ENCODE measurements around the gene CD247.

CD247 gene

GRCh38 chr1:167489571-167490340 is 28.6 kb downstream of the CD247 start:
- Mint-ChIP-seq H3K4me3 (peak overlapping the region; percentile 83 to 87), H3K4me1 (peaks cover 99% of the 10 kb centered on the region)
- ATAC-seq = peak; percentile 75

GRCh38 chr1:167488786-167489185 is 29.5 kb downstream of the CD247 start:
- ATAC-seq (no peak), DNase-seq (no peak)
- Mint-ChIP-seq H3K27me3 (no peaks in the 10 kb centered on the region), H3K4me1 (peaks cover 99% of the 10 kb centered on the region), H3K27ac (peak overlapping the region; percentile 90 to 95), H3K4me3 (peak overlapping the region; percentile 61 to 76), H3K9me3 (no peaks in the 10 kb centered on the region)

More at GRCh38 chr1:167489571-167490340, 28.6 kb downstream of the CD247 start:
- peak; percentile 71 to 87 for DNase-seq
- Mint-ChIP-seq H3K27me3 (no peaks in the 10 kb centered on the region), H3K27ac (peak overlapping the region; percentile 99), H3K9me3 (no peaks in the 10 kb centered on the region)

- Mint-ChIP-seq H3K9me3 (no peaks in the 10 kb centered on the region), H3K4me1 (peaks cover 99% of the 10 kb centered on the region), H3K27ac (peak overlapping the region; percentile 49 to 61), H3K27me3 (no peaks in the 10 kb centered on the region), H3K4me3 (peak overlapping the region; percentile 61 to 76)
- no peak for DNase-seq
- ATAC-seq = no peak
Measured at GRCh38 chr1:167487614-167488013, 30.7 kb downstream of the CD247 start.

- Mint-ChIP-seq H3K27ac (peak overlapping the region; percentile 48 to 93), H3K9me3 (no peaks in the 10 kb centered on the region), H3K27me3 (no peaks in the 10 kb centered on the region), H3K4me3 (peak overlapping the region; percentile 67 to 80), H3K4me1 (peaks cover 99% of the 10 kb centered on the region)
- DNase-seq (peak in 1 of 2 donors; percentile 28), ATAC-seq (no peak)
Measured at GRCh38 chr1:167486090-167486824, 32.1 kb downstream of the CD247 start.

- ATAC-seq = no peak
- no peak for DNase-seq
- Mint-ChIP-seq H3K27ac (peak overlapping the region; percentile 83 to 96), H3K9me3 (no peaks in the 10 kb centered on the region), H3K27me3 (no peaks in the 10 kb centered on the region), H3K4me3 (peak overlapping the region; percentile 67 to 80), H3K4me1 (peaks cover 99% of the 10 kb centered on the region)
Measured at GRCh38 chr1:167484726-167485502, 33.4 kb downstream of the CD247 start.

- peak overlapping the region; percentile 67 to 80 for H3K4me3 Mint-ChIP-seq
- ATAC-seq = peak; percentile 60
- peak overlapping the region; percentile 83 to 94 for H3K27ac Mint-ChIP-seq
- peak in 1 of 2 donors; percentile 24 for DNase-seq
- H3K9me3 Mint-ChIP-seq = no peaks in the 10 kb centered on the region
- H3K27me3 Mint-ChIP-seq = no peaks in the 10 kb centered on the region
- H3K4me1 Mint-ChIP-seq = peaks cover 99% of the 10 kb centered on the region
Measured at GRCh38 chr1:167483790-167484189, 34.5 kb downstream of the CD247 start.

GRCh38 chr1:167482184-167482583 is 36.1 kb downstream of the CD247 start:
- no peaks in the 10 kb centered on the region for H3K27me3 Mint-ChIP-seq
- no peaks in the 10 kb centered on the region for H3K9me3 Mint-ChIP-seq
- DNase-seq = peak in 1 of 2 donors; percentile 41
- ATAC-seq = peak; percentile 60
- peak overlapping the region; percentile 68 to 89 for H3K27ac Mint-ChIP-seq
- H3K4me3 Mint-ChIP-seq = peak overlapping the region; percentile 71 to 78
- H3K4me1 Mint-ChIP-seq = peaks cover 100% of the 10 kb centered on the region

- Mint-ChIP-seq H3K4me3 (peak overlapping the region; percentile 28 to 56), H3K27ac (peak overlapping the region; percentile 69 to 88), H3K4me1 (peaks cover 100% of the 10 kb centered on the region), H3K9me3 (no peaks in the 10 kb centered on the region), H3K27me3 (no peaks in the 10 kb centered on the region)
- ATAC-seq (peak; percentile 47), DNase-seq (no peak)
Measured at GRCh38 chr1:167479331-167479979, 38.9 kb downstream of the CD247 start.

- H3K4me1 Mint-ChIP-seq = peaks cover 100% of the 10 kb centered on the region
- DNase-seq (no peak), ATAC-seq (no peak)
- H3K9me3 Mint-ChIP-seq = no peaks in the 10 kb centered on the region
- no peak overlapping the region for H3K4me3 Mint-ChIP-seq
- peak overlapping the region; percentile 3 to 84 for H3K27ac Mint-ChIP-seq
- no peaks in the 10 kb centered on the region for H3K27me3 Mint-ChIP-seq
Measured at GRCh38 chr1:167477986-167478385, 40.3 kb downstream of the CD247 start.

- ATAC-seq (no peak), DNase-seq (no peak)
- no peaks in the 10 kb centered on the region for H3K9me3 Mint-ChIP-seq
- H3K4me3 Mint-ChIP-seq = peak overlapping the region in 1 of 2 donors; percentile 18
- H3K27ac Mint-ChIP-seq = no peak overlapping the region
- H3K4me1 Mint-ChIP-seq = peaks cover 99% of the 10 kb centered on the region
- H3K27me3 Mint-ChIP-seq = no peaks in the 10 kb centered on the region
Measured at GRCh38 chr1:167476061-167476460, 42.3 kb downstream of the CD247 start.

- Mint-ChIP-seq H3K4me1 (peaks cover 91% of the 10 kb centered on the region), H3K4me3 (peak overlapping the region; percentile 75 to 76), H3K27me3 (no peaks in the 10 kb centered on the region), H3K9me3 (no peaks in the 10 kb centered on the region), H3K27ac (peak overlapping the region; percentile 53 to 56)
- ATAC-seq (peak; percentile 72), DNase-seq (no peak)
Measured at GRCh38 chr1:167474191-167474641, 44.1 kb downstream of the CD247 start.

GRCh38 chr1:167473761-167474160 is 44.6 kb downstream of the CD247 start:
- no peaks in the 10 kb centered on the region for H3K27me3 Mint-ChIP-seq
- ATAC-seq = peak; percentile 73
- DNase-seq = no peak
- peak overlapping the region; percentile 75 to 76 for H3K4me3 Mint-ChIP-seq
- peaks cover 91% of the 10 kb centered on the region for H3K4me1 Mint-ChIP-seq
- peak overlapping the region in 1 of 2 donors; percentile 53 for H3K27ac Mint-ChIP-seq
- H3K9me3 Mint-ChIP-seq = no peaks in the 10 kb centered on the region

GRCh38 chr1:167472752-167473521 is 45.4 kb downstream of the CD247 start:
- no peaks in the 10 kb centered on the region for H3K27me3 Mint-ChIP-seq
- H3K9me3 Mint-ChIP-seq = no peaks in the 10 kb centered on the region
- peak; percentile 70 for ATAC-seq
- H3K4me1 Mint-ChIP-seq = peaks cover 91% of the 10 kb centered on the region
- DNase-seq = peak in 1 of 2 donors; percentile 41
- H3K4me3 Mint-ChIP-seq = peak overlapping the region; percentile 75 to 76
- peak overlapping the region; percentile 77 to 98 for H3K27ac Mint-ChIP-seq

- Mint-ChIP-seq H3K4me1 (peaks cover 84% of the 10 kb centered on the region), H3K9me3 (no peaks in the 10 kb centered on the region), H3K27me3 (no peaks in the 10 kb centered on the region), H3K27ac (peak overlapping the region; percentile 81 to 94), H3K4me3 (peak overlapping the region in 1 of 2 donors; percentile 37)
- ATAC-seq = no peak
- DNase-seq = no peak
Measured at GRCh38 chr1:167471568-167471967, 46.8 kb downstream of the CD247 start.
